Islet precursor cell (in vitro differentiated cells): ENCODE data around the gene TTYH2.
"Not testable (repeated sequence)": the region's sequence is repeated elsewhere in the genome, so short reads cannot be mapped to it uniquely, and the experiment has no call there.

Experiments used
- DNase-seq: peaks from one replicate; pipeline ENCODE4 v3.0.0-alpha.2; 2018

Gene TTYH2

GRCh38 chr17:74239172-74239571 is 25.8 kb downstream of the TTYH2 start:
- DNase-seq: no peak

- no peak for DNase-seq
These were observed 27.3 kb downstream of the TTYH2 start for GRCh38 chr17:74240618-74241205.

- DNase-seq: no peak
These were observed 28.1 kb downstream of the TTYH2 start for GRCh38 chr17:74241431-74241830.

- DNase-seq: no peak
These were observed 28.5 kb downstream of the TTYH2 start for GRCh38 chr17:74241847-74242246.

- DNase-seq: no peak
These were observed 29.8 kb downstream of the TTYH2 start for GRCh38 chr17:74243013-74243755.

- DNase-seq: no peak
These were observed 30.8 kb downstream of the TTYH2 start for GRCh38 chr17:74244128-74244527.

- DNase-seq: no peak
These were observed 31.2 kb downstream of the TTYH2 start for GRCh38 chr17:74244548-74244947.

- DNase-seq: peak; percentile 78
These were observed 31.9 kb downstream of the TTYH2 start for GRCh38 chr17:74245145-74245831.

- no peak for DNase-seq
These were observed 32.5 kb downstream of the TTYH2 start for GRCh38 chr17:74245871-74246270.

- no peak for DNase-seq
These were observed 36.4 kb downstream of the TTYH2 start for GRCh38 chr17:74249590-74250270.

GRCh38 chr17:74250324-74250995 is 37.1 kb downstream of the TTYH2 start:
- no peak for DNase-seq

GRCh38 chr17:74251051-74251450 is 37.7 kb downstream of the TTYH2 start:
- no peak for DNase-seq

GRCh38 chr17:74251569-74251968 is 38.2 kb downstream of the TTYH2 start:
- DNase-seq: no peak

- no peak for DNase-seq
These were observed 38.8 kb downstream of the TTYH2 start for GRCh38 chr17:74252211-74252610.

GRCh38 chr17:74253036-74253435 is 39.7 kb downstream of the TTYH2 start:
- DNase-seq: no peak

- DNase-seq: no peak
These were observed 43.9 kb downstream of the TTYH2 start for GRCh38 chr17:74257311-74257710.

- DNase-seq: peak; percentile 77
These were observed 46.5 kb downstream of the TTYH2 start for GRCh38 chr17:74259667-74260524.

GRCh38 chr17:74260525-74260850 is 47.1 kb downstream of the TTYH2 start:
- no peak for DNase-seq

- DNase-seq: peak; percentile 55
These were observed 49.2 kb downstream of the TTYH2 start for GRCh38 chr17:74262601-74263000.

GRCh38 chr17:74267054-74267453 is 53.7 kb downstream of the TTYH2 start:
- DNase-seq: not testable (repeated sequence)

- DNase-seq: no peak
These were observed 54.2 kb downstream of the TTYH2 start for GRCh38 chr17:74267579-74267978.

- no peak for DNase-seq
These were observed 54.7 kb downstream of the TTYH2 start for GRCh38 chr17:74267987-74268499.
